Measurements from ENCODE around the gene COL4A3.

- no peak for TF ChIP-seq EZH2 (IDR thresholded peaks at IDR 0.05; ENCODE audit: borderline replicate concordance, low read depth, low read length, severe bottlenecking)
- TF ChIP-seq, protein P1, sequence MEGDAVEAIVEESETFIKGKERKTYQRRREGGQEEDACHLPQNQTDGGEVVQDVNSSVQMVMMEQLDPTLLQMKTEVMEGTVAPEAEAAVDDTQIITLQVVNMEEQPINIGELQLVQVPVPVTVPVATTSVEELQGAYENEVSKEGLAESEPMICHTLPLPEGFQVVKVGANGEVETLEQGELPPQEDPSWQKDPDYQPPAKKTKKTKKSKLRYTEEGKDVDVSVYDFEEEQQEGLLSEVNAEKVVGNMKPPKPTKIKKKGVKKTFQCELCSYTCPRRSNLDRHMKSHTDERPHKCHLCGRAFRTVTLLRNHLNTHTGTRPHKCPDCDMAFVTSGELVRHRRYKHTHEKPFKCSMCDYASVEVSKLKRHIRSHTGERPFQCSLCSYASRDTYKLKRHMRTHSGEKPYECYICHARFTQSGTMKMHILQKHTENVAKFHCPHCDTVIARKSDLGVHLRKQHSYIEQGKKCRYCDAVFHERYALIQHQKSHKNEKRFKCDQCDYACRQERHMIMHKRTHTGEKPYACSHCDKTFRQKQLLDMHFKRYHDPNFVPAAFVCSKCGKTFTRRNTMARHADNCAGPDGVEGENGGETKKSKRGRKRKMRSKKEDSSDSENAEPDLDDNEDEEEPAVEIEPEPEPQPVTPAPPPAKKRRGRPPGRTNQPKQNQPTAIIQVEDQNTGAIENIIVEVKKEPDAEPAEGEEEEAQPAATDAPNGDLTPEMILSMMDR (IDR thresholded peaks at IDR 0.05; ENCODE audit: borderline replicate concordance, extremely low read depth, low read length, poor library complexity, severe bottlenecking), result no peak
Observed at GRCh38 chr2:227267410-227268115, 103.1 kb downstream of the COL4A3 start.

Data from DND-41 (cell line).